ENCODE measurements around the gene TRIP13. TPM values are rescaled to one million over a fixed set of nuclear protein-coding genes. Genes with fewer than 3 reads are reported as not detected.

Gene TRIP13
- total and polyA plus RNA-seq, 10 of the 15 experiments (the other 5 are each of a cell fraction or from before 2014, with no cell fraction given) = 15.1 to 64.9 (median 32.2) TPM

- TF ChIP-seq ZNF687 (IDR thresholded peaks at IDR 0.05) (no peak), SREBF2 (IDR thresholded peaks at IDR 0.05; ENCODE audit: low read length) (no peak)
- TF ChIP-seq, protein P1, sequence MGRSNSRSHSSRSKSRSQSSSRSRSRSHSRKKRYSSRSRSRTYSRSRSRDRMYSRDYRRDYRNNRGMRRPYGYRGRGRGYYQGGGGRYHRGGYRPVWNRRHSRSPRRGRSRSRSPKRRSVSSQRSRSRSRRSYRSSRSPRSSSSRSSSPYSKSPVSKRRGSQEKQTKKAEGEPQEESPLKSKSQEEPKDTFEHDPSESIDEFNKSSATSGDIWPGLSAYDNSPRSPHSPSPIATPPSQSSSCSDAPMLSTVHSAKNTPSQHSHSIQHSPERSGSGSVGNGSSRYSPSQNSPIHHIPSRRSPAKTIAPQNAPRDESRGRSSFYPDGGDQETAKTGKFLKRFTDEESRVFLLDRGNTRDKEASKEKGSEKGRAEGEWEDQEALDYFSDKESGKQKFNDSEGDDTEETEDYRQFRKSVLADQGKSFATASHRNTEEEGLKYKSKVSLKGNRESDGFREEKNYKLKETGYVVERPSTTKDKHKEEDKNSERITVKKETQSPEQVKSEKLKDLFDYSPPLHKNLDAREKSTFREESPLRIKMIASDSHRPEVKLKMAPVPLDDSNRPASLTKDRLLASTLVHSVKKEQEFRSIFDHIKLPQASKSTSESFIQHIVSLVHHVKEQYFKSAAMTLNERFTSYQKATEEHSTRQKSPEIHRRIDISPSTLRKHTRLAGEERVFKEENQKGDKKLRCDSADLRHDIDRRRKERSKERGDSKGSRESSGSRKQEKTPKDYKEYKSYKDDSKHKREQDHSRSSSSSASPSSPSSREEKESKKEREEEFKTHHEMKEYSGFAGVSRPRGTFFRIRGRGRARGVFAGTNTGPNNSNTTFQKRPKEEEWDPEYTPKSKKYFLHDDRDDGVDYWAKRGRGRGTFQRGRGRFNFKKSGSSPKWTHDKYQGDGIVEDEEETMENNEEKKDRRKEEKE (IDR thresholded peaks at IDR 0.05) = no peak
These were observed 24.1 kb upstream of the TRIP13 start (continued) for GRCh38 chr5:868428-869135.

DNA sequence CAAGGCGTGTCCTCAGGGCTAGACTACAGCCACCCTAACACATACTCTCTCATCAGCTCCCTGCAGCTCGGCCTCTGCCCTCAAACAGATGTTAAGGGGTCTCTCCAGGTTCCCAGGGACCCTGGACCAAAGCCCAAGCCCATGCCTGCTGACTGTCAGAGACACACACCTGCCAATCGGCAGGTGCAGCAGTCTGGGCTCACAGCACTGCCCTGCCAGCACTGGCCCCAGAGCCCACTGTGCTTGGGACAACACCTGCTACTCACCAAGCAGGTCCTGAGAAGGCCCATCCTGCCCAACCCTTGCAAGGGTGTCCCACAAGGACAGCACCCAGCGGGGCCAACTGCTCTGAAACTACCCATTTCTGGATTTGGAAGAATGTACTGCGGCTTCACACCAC, 21.7 kb upstream of the TRIP13 start:
- no peaks in the 10 kb centered on the region for H3K9me3 ChIP-seq (replicated peaks; ENCODE audit: control insufficient read depth, insufficient read depth, low read length)
- no peaks in the 10 kb centered on the region for H3K27me3 ChIP-seq (replicated peaks in 1 of 2; ENCODE audit: control insufficient read depth in 2 of 2, insufficient read depth in 2 of 2, low read length in 1 of 2)
- H3K9ac ChIP-seq (ENCODE audit: control insufficient read depth, insufficient read depth, low read length) = no peak overlapping the region
- TF ChIP-seq RUNX3 (IDR thresholded peaks at IDR 0.05; ENCODE audit: low read length) = no peak
- TF ChIP-seq ZBTB11 (CRISPR knock-in tag; IDR thresholded peaks at IDR 0.05) = no peak
- no peak for TF ChIP-seq TBL1XR1 (IDR thresholded peaks at IDR 0.05; ENCODE audit: low read depth, low read length)
- no peak; the same call in 1 of the 2 replicates for TF ChIP-seq POLR2A (IDR thresholded peaks at IDR 0.05; ENCODE audit: low read depth, low read length)
- TF ChIP-seq KAT2A (conservative IDR thresholded peaks at IDR 0.05; ENCODE audit: control insufficient read depth, low read depth, low read length) = no peak
- no peak for TF ChIP-seq ASH2L (IDR thresholded peaks at IDR 0.05; ENCODE audit: borderline replicate concordance, low read depth)
- TF ChIP-seq SMC3 (IDR thresholded peaks at IDR 0.05; ENCODE audit: borderline replicate concordance, low read length) = no peak
- TF ChIP-seq ZSCAN29 (IDR thresholded peaks at IDR 0.05) = no peak
- TF ChIP-seq ZNF217 (IDR thresholded peaks at IDR 0.05) = no peak
- no peak for TF ChIP-seq EED (IDR thresholded peaks at IDR 0.05; ENCODE audit: low read depth)
- TF ChIP-seq SUZ12 (IDR thresholded peaks at IDR 0.05; ENCODE audit: unreplicated experiment) = no peak
- in situ Hi-C loops (cut with MboI) = no loop called here
- WGBS (ENCODE audit: insufficient coverage, insufficient replicate concordance, low lambda C conversion rate, missing lambda C conversion rate) = 97% methylated on average over 5 of the region's 5 CpGs
- H3K4me1 ChIP-seq (ENCODE audit: control insufficient read depth, insufficient read depth, low read length) = no peaks in the 10 kb centered on the region
- FAIRE-seq (no peak), DNase-seq (ENCODE audit: low read depth, low spot score) (no peak), ATAC-seq (no peak)
- POLR2A ChIA-PET = no interaction called here
- CTCF ChIA-PET = no interaction called here
- intact Hi-C loops (cut with micrococcal nuclease; ENCODE audit: unreplicated experiment) = no loop called here
- RAD21 ChIA-PET (ENCODE audit: unreplicated experiment) = no interaction called here
- H3K79me2 ChIP-seq (ENCODE audit: control insufficient read depth, insufficient read depth, low read length) = no peaks in the 10 kb centered on the region
- SMC1A ChIA-PET (ENCODE audit: uncharacterized antibody, unreplicated experiment) = no interaction called here
- no peak overlapping the region for H3K4me3 ChIP-seq
- no peak overlapping the region for H3K27ac ChIP-seq (ENCODE audit: control insufficient read depth, insufficient read depth)
- H2AFZ ChIP-seq (ENCODE audit: control insufficient read depth, low read depth, low read length) = no peak overlapping the region
- 0 out of 2 replicates have a peak, but pooled peaks cover 3% of the 10 kb centered on the region for H4K20me1 ChIP-seq (ENCODE audit: control insufficient read depth, insufficient read depth)
- H3K36me3 ChIP-seq (ENCODE audit: control insufficient read depth in 2 of 2, insufficient read depth in 2 of 2, low read length in 1 of 2) = peaks cover 29 to 39% of the 10 kb centered on the region in 2 experiments
- no TSS peak for BruUV-seq (replicated peaks)
- H3K4me2 ChIP-seq (ENCODE audit: control insufficient read depth, insufficient read depth) = no peak overlapping the region

All from GM12878 (cell line).